ENCODE results near the gene MEOX1.

GRCh38 chr17:43616421-43616820, 45.3 kb downstream of the MEOX1 start:
- TF ChIP-seq, protein P1, sequence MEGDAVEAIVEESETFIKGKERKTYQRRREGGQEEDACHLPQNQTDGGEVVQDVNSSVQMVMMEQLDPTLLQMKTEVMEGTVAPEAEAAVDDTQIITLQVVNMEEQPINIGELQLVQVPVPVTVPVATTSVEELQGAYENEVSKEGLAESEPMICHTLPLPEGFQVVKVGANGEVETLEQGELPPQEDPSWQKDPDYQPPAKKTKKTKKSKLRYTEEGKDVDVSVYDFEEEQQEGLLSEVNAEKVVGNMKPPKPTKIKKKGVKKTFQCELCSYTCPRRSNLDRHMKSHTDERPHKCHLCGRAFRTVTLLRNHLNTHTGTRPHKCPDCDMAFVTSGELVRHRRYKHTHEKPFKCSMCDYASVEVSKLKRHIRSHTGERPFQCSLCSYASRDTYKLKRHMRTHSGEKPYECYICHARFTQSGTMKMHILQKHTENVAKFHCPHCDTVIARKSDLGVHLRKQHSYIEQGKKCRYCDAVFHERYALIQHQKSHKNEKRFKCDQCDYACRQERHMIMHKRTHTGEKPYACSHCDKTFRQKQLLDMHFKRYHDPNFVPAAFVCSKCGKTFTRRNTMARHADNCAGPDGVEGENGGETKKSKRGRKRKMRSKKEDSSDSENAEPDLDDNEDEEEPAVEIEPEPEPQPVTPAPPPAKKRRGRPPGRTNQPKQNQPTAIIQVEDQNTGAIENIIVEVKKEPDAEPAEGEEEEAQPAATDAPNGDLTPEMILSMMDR (IDR thresholded peaks at IDR 0.05): no peak
- no peak for TF ChIP-seq EP300 (IDR thresholded peaks at IDR 0.05; ENCODE audit: low read depth)
- TF ChIP-seq POLR2AphosphoS5 (IDR thresholded peaks at IDR 0.05): no peak
- no peak for TF ChIP-seq POLR2A (IDR thresholded peaks at IDR 0.05)
